HUDEP-2 (cell line): ENCODE measurements around the gene MEGF11.
A peak's percentile ranks its signal among the peaks of the same experiment; 100 is the strongest.
"Not testable (repeated sequence)": the region's sequence is repeated elsewhere in the genome, so short reads cannot be mapped to it uniquely, and the experiment has no call there.

Experiments
- DNase-seq, 76 experiments: peaks; one replicate each; lab custom pipeline; 2025; ENCODE audit not compliant: unreplicated experiment in 76 of 76; lab: John Stamatoyannopoulos, UW

MEGF11 gene

GRCh38 chr15:66278056-66278455 is 24.5 kb upstream of the MEGF11 start:
- DNase-seq: no peak

GRCh38 chr15:66276546-66276945 is 23.0 kb upstream of the MEGF11 start:
- no peak for DNase-seq

GRCh38 chr15:66275352-66275751 is 21.8 kb upstream of the MEGF11 start:
- no peak for DNase-seq

GRCh38 chr15:66270932-66271331 is 17.4 kb upstream of the MEGF11 start:
- DNase-seq: no peak

- peak in 2 of 76 experiments; percentile 18 to 21 for DNase-seq
Observed at GRCh38 chr15:66269326-66270090, 16.0 kb upstream of the MEGF11 start.

- DNase-seq: no peak
Observed at GRCh38 chr15:66264859-66265513, 11.4 kb upstream of the MEGF11 start.

- not testable (repeated sequence) for DNase-seq
Observed at GRCh38 chr15:66262837-66263236, 9.3 kb upstream of the MEGF11 start.

- DNase-seq: no peak
Observed at GRCh38 chr15:66261056-66261455, 7.5 kb upstream of the MEGF11 start.

GRCh38 chr15:66256692-66257091 is 3.1 kb upstream of the MEGF11 start:
- DNase-seq: no peak

- DNase-seq: no peak
Observed at GRCh38 chr15:66254951-66255676, 1.6 kb upstream of the MEGF11 start.

- no peak for DNase-seq
Observed at GRCh38 chr15:66254089-66254950, 770 bp upstream of the MEGF11 start.

GRCh38 chr15:66252685-66253417 is 699 bp downstream of the MEGF11 start:
- DNase-seq: no peak

- peak in 27 of 76 experiments; percentile 14 to 52 (median 31) for DNase-seq
Observed at GRCh38 chr15:66251790-66252684, 1.5 kb downstream of the MEGF11 start.

- DNase-seq: no peak
Observed at GRCh38 chr15:66251065-66251789, 2.3 kb downstream of the MEGF11 start.

- DNase-seq: no peak
Observed at GRCh38 chr15:66249605-66250174, 3.9 kb downstream of the MEGF11 start.

- no peak for DNase-seq
Observed at GRCh38 chr15:66246937-66247336, 6.6 kb downstream of the MEGF11 start.

- not testable (repeated sequence) for DNase-seq
Observed at GRCh38 chr15:66245832-66246231, 7.7 kb downstream of the MEGF11 start.

- no peak for DNase-seq
Observed at GRCh38 chr15:66241908-66242285, 11.7 kb downstream of the MEGF11 start.
